Measurements from ENCODE around the gene ART3.

The ART3 gene

GRCh38 chr4:76141241-76141640 lies 66.7 kb downstream of the ART3 start:
- no peak for TF ChIP-seq EGR1 (IDR thresholded peaks at IDR 0.05)
- no peak for TF ChIP-seq TAF1 (IDR thresholded peaks at IDR 0.05; ENCODE audit: low read depth)
- no peak for TF ChIP-seq TCF12 (IDR thresholded peaks at IDR 0.05; ENCODE audit: low read depth)
- TF ChIP-seq RAD21 (IDR thresholded peaks at IDR 0.05; ENCODE audit: low read depth), result no peak
- no peak for TF ChIP-seq FOXM1 (IDR thresholded peaks at IDR 0.05; ENCODE audit: borderline replicate concordance, low read depth)
- TF ChIP-seq EP300 (IDR thresholded peaks at IDR 0.05; ENCODE audit: borderline replicate concordance), result no peak
- no peak for TF ChIP-seq MAX (IDR thresholded peaks at IDR 0.05)

GRCh38 chr4:76144546-76144945 lies 70.0 kb downstream of the ART3 start:
- TF ChIP-seq CEBPB (IDR thresholded peaks at IDR 0.05) (no peak), EP300 (IDR thresholded peaks at IDR 0.05; ENCODE audit: borderline replicate concordance) (no peak), YY1 (IDR thresholded peaks at IDR 0.05; ENCODE audit: low read depth) (no peak), TEAD4 (IDR thresholded peaks at IDR 0.05) (no peak), ZBTB7A (IDR thresholded peaks at IDR 0.05; ENCODE audit: low read depth) (no peak), RAD21 (IDR thresholded peaks at IDR 0.05; ENCODE audit: low read depth) (no peak), CREB1 (IDR thresholded peaks at IDR 0.05; ENCODE audit: low read depth) (no peak), USF1 (IDR thresholded peaks at IDR 0.05) (no peak), TAF1 (IDR thresholded peaks at IDR 0.05; ENCODE audit: low read depth) (no peak), MAX (IDR thresholded peaks at IDR 0.05) (no peak), REST (IDR thresholded peaks at IDR 0.05; ENCODE audit: low read depth) (no peak), NFIC (IDR thresholded peaks at IDR 0.05) (no peak), TCF12 (IDR thresholded peaks at IDR 0.05; ENCODE audit: low read depth) (no peak), FOXM1 (IDR thresholded peaks at IDR 0.05; ENCODE audit: borderline replicate concordance, low read depth) (no peak), EGR1 (IDR thresholded peaks at IDR 0.05) (no peak)

- peak; percentile 33; the same call in 1 of the 2 replicates for TF ChIP-seq MAX (IDR thresholded peaks at IDR 0.05)
- TF ChIP-seq TCF12 (IDR thresholded peaks at IDR 0.05; ENCODE audit: low read depth), result no peak
These were observed 73.1 kb downstream of the ART3 start for GRCh38 chr4:76147454-76148141.

- peak; percentile 45; the same call in 1 of the 2 replicates for TF ChIP-seq NFIC (IDR thresholded peaks at IDR 0.05)
- peak; percentile 77 for TF ChIP-seq YY1 (IDR thresholded peaks at IDR 0.05; ENCODE audit: low read depth)
- TF ChIP-seq RAD21 (IDR thresholded peaks at IDR 0.05; ENCODE audit: low read depth), result no peak
- TF ChIP-seq TCF12 (IDR thresholded peaks at IDR 0.05; ENCODE audit: low read depth), result peak; percentile 81
- TF ChIP-seq REST (IDR thresholded peaks at IDR 0.05; ENCODE audit: low read depth), result no peak; the same call in 1 of the 2 replicates
- peak; percentile 78; the same call in 1 of the 2 replicates for TF ChIP-seq EGR1 (IDR thresholded peaks at IDR 0.05)
- no peak for TF ChIP-seq TEAD4 (IDR thresholded peaks at IDR 0.05)
- TF ChIP-seq USF1 (IDR thresholded peaks at IDR 0.05), result peak; percentile 66
- peak; percentile 98 for TF ChIP-seq TAF1 (IDR thresholded peaks at IDR 0.05; ENCODE audit: low read depth)
- peak; percentile 51; the same call in 1 of the 2 replicates for TF ChIP-seq ZBTB7A (IDR thresholded peaks at IDR 0.05; ENCODE audit: low read depth)
- peak; percentile 73 for TF ChIP-seq MAX (IDR thresholded peaks at IDR 0.05)
These were observed 73.8 kb downstream of the ART3 start, which contains the start of gene NUP54 for GRCh38 chr4:76148142-76148865. Gene NUP54 (minus strand): TSS chr4:76148397. CDS start chr4:76148374, 23 bp downstream.

- TF ChIP-seq CREB1 (IDR thresholded peaks at IDR 0.05; ENCODE audit: low read depth) (no peak), MAX (IDR thresholded peaks at IDR 0.05) (no peak), NFIC (IDR thresholded peaks at IDR 0.05) (no peak)
These were observed 78.8 kb downstream of the ART3 start for GRCh38 chr4:76153356-76153755.
